SK-N-SH (cell line): ENCODE measurements around the gene ASPG. TPM values are rescaled to one million over a fixed set of nuclear protein-coding genes. Genes with fewer than 3 reads are reported as not detected.
A peak's percentile ranks its signal among the peaks of the same experiment; 100 is the strongest.

ENCODE experiments used
- CTCF ChIA-PET: fragments of 300-600, 350-600 bp; formaldehyde crosslinking; extraction: SDS; loops from one replicate; lab custom pipeline; 2021; lab: Yijun Ruan, JAX
- POLR2A ChIA-PET: fragments of 350-600 bp; sonication (Branson Sonifier 250); formaldehyde crosslinking; extraction: SDS; loops from one replicate; lab custom pipeline; 2020; ENCODE audit warnings: antibody characterized with exemption, inconsistent platforms; lab: Yijun Ruan, JAX
- DNase-seq: peaks from one replicate; pipeline ENCODE4 v3.0.0; 2012
- H2AFZ ChIP-seq: fragments of 200-600 bp; sonication (generic); 2 replicates; pipeline ENCODE4 v1.8.1; 2016; ENCODE audit warnings: antibody characterized with exemption, mild to moderate bottlenecking, low read depth
- H3F3A ChIP-seq: fragments of 200-600 bp; sonication (generic); replicated peaks from 2 replicates; pipeline ENCODE3; 2016; ENCODE audit warnings: antibody characterized with exemption, mild to moderate bottlenecking; ENCODE audit not compliant: insufficient read depth
- H3K27ac ChIP-seq, 2 experiments: fragments of 200-500 bp in 1 of 2; fragments of 200-600 bp in 1 of 2; sonication (Bioruptor generic) in 1 of 2; sonication (generic), shearing (Covaris generic) in 1 of 2; 2 replicates each; pipeline versions ENCODE4 v1.5.1 to v1.6.1; 2014 to 2016; ENCODE audit warnings: low read depth in 2 of 2, inconsistent platforms in 1 of 2, low read length in 1 of 2, mild to moderate bottlenecking in 1 of 2, mixed read lengths in 1 of 2
- H3K27me3 ChIP-seq: fragments of 200-600 bp; sonication (generic), shearing (Covaris generic); 2 replicates; pipeline ENCODE4 v1.6.1; 2016; ENCODE audit warnings: mixed run types; ENCODE audit not compliant: insufficient read depth
- H3K36me3 ChIP-seq, 2 experiments: fragments of 200-500 bp in 1 of 2; fragments of 200-600 bp in 1 of 2; sonication (Bioruptor generic) in 1 of 2; sonication (generic) in 1 of 2; replicated peaks in 1 of 2; 2 replicates each; pipeline versions ENCODE3 to v1.5.1; 2014 to 2016; ENCODE audit warnings: low read length in 1 of 2, mild to moderate bottlenecking in 1 of 2; ENCODE audit not compliant: insufficient read depth in 2 of 2, control insufficient read depth in 1 of 2
- H3K4me1 ChIP-seq, 2 experiments: fragments of 200-500 bp in 1 of 2; fragments of 200-600 bp in 1 of 2; sonication (Bioruptor generic) in 1 of 2; sonication (generic), shearing (Covaris generic) in 1 of 2; 2 replicates each; pipeline versions ENCODE4 v1.5.1 to v1.6.1; 2014 to 2016; ENCODE audit warnings: low read depth in 1 of 2, low read length in 1 of 2, mixed run types in 1 of 2; ENCODE audit not compliant: insufficient read depth in 2 of 2, control insufficient read depth in 1 of 2
- H3K4me2 ChIP-seq: fragments of 200-600 bp; sonication (generic), shearing (Covaris generic); 2 replicates; pipeline ENCODE4 v1.6.1; 2017; ENCODE audit warnings: mixed run types
- H3K4me3 ChIP-seq, 2 experiments: fragments of 200-500 bp in 1 of 2; fragments of 200-600 bp in 1 of 2; sonication (Bioruptor generic) in 1 of 2; sonication (generic), shearing (Covaris generic) in 1 of 2; 2 replicates each; pipeline versions ENCODE4 v1.5.1 to v1.8.1; 2014 to 2016; ENCODE audit warnings: low read depth in 2 of 2, inconsistent platforms in 1 of 2, low read length in 1 of 2, mild to moderate bottlenecking in 1 of 2, mixed read lengths in 1 of 2, moderate library complexity in 1 of 2
- H3K79me2 ChIP-seq: fragments of 200-600 bp; sonication (generic); 2 replicates; pipeline ENCODE4 v1.8.1; 2017; ENCODE audit warnings: mild to moderate bottlenecking; ENCODE audit not compliant: insufficient read depth
- H3K9ac ChIP-seq: fragments of 200-600 bp; sonication (generic); 2 replicates; pipeline ENCODE4 v1.6.1; 2017; ENCODE audit warnings: mixed run types
- H3K9me2 ChIP-seq: fragments of 200-600 bp; sonication (generic); 2 replicates; pipeline ENCODE4 v1.6.1; 2017; ENCODE audit warnings: mixed run types
- H3K9me3 ChIP-seq: fragments of 200-600 bp; sonication (generic); 2 replicates; pipeline ENCODE4 v1.6.1; 2017; ENCODE audit warnings: mixed run types, mild to moderate bottlenecking, moderate library complexity
- H4K20me1 ChIP-seq: fragments of 200-600 bp; sonication (generic); 2 replicates; pipeline ENCODE4 v1.6.1; 2017; ENCODE audit warnings: mild to moderate bottlenecking, mixed run types; ENCODE audit not compliant: insufficient read depth
- CTCF ChIP-seq: fragments of 200-600 bp; sonication (generic); IDR thresholded peaks from 2 replicates; pipeline ENCODE4 v1.6.1; 2017; ENCODE audit warnings: antibody characterized with exemption, mild to moderate bottlenecking, moderate library complexity
- EP300 ChIP-seq, 2 experiments: IDR thresholded peaks; 2 replicates each; pipeline versions ENCODE4 v1.4.0 to v1.6.1; 2012; ENCODE audit warnings: borderline replicate concordance in 1 of 2, low read depth in 1 of 2, low read length in 1 of 2
- EZH2phosphoT487 ChIP-seq: fragments of 200-600 bp; sonication (generic); IDR thresholded peaks from 2 replicates; pipeline ENCODE4 v1.6.1; 2017; ENCODE audit warnings: low read depth, mixed run types, mild to moderate bottlenecking, antibody characterized with exemption, moderate library complexity, borderline replicate concordance
- GABPA ChIP-seq: IDR thresholded peaks from 2 replicates; pipeline ENCODE4 v1.4.0; 2012; ENCODE audit warnings: low read depth, mild to moderate bottlenecking
- GATA2 ChIP-seq: sonication (generic); formaldehyde crosslinking; IDR thresholded peaks from 2 replicates; pipeline ENCODE4 v1.5.0; 2020; ENCODE audit warnings: mild to moderate bottlenecking, missing genetic modification reagents
- IRF3 ChIP-seq: fragments of 150-350 bp; IDR thresholded peaks from 2 replicates; pipeline ENCODE4 v1.6.1; 2016; ENCODE audit warnings: mild to moderate bottlenecking, low read depth, low read length
- JUND ChIP-seq: IDR thresholded peaks from 2 replicates; pipeline ENCODE4 v1.4.0; 2012
- MXI1 ChIP-seq: IDR thresholded peaks from 2 replicates; pipeline ENCODE4 v1.6.1; 2012; ENCODE audit warnings: mild to moderate bottlenecking, low read depth, low read length, improper control_type of control experiment
- NFIC ChIP-seq: IDR thresholded peaks from 2 replicates; pipeline ENCODE4 v1.4.0; 2012; ENCODE audit warnings: borderline replicate concordance
- SMC3 ChIP-seq: IDR thresholded peaks from 2 replicates; pipeline ENCODE4 v1.6.1; 2012; ENCODE audit warnings: low read depth, low read length, improper control_type of control experiment
- TAF1 ChIP-seq: IDR thresholded peaks from 2 replicates; pipeline ENCODE4 v1.6.1; 2012; ENCODE audit warnings: low read depth, mild to moderate bottlenecking, low read length, moderate library complexity, borderline replicate concordance
- TCF12 ChIP-seq: IDR thresholded peaks from 2 replicates; pipeline ENCODE4 v1.4.0; 2012
- TEAD4 ChIP-seq: IDR thresholded peaks from 2 replicates; pipeline ENCODE4 v1.4.0; 2012; ENCODE audit warnings: mild to moderate bottlenecking, borderline replicate concordance; ENCODE audit not compliant: insufficient read depth
- USF1 ChIP-seq: IDR thresholded peaks from 2 replicates; pipeline ENCODE4 v1.4.0; 2012; ENCODE audit warnings: low read depth, borderline replicate concordance
- USF2 ChIP-seq: fragments of 150-350 bp; IDR thresholded peaks from 2 replicates; pipeline ENCODE4 v1.6.1; 2017; ENCODE audit warnings: antibody characterized with exemption, low read length, low read depth, borderline replicate concordance
- YY1 ChIP-seq: IDR thresholded peaks from 2 replicates; pipeline ENCODE4 v1.4.0; 2012; ENCODE audit warnings: low read depth, mild to moderate bottlenecking
- whole genome bisulfite sequencing: methylation state at CpG from one replicate; pipeline ENCODE4 v1.1.6; 2017; ENCODE audit warnings: low lambda C conversion rate; 5-methylcytosine and 5-hydroxymethylcytosine counted together
- polyA plus RNA-seq, 3 experiments: library from polyadenylated mRNA; depleted of rRNA; stranded (reverse); fragments of >200 nt; gene quantifications; 2 replicates each; pipeline ENCODE4 v1.2.3, GENCODE V29; 2012

Gene ASPG
- polyA plus RNA-seq, 1 of the 3 experiments (the other 2 are of a cell fraction): not detected

- H3K9me3 ChIP-seq: no peaks in the 10 kb centered on the region
- no peaks in the 10 kb centered on the region for H3K9me2 ChIP-seq
- peak overlapping the region; percentile 51 to 70; a peak in 3 of 4 replicates for H3K4me3 ChIP-seq
- H3K4me1 ChIP-seq: peaks cover 0 to 49% of the 10 kb centered on the region in 2 experiments; a peak in 1 of 4 replicates
- peak overlapping the region in 1 of 2 experiments; percentile 85; a peak in 2 of 4 replicates for H3K27ac ChIP-seq
- no peak overlapping the region for H3K9ac ChIP-seq
- 4% methylated on average over 18 of the region's 77 CpGs for WGBS
- H3K79me2 ChIP-seq: no peaks in the 10 kb centered on the region
- peak; percentile 76 for DNase-seq
- POLR2A ChIA-PET: interaction anchor here (0.6 to 1.2 kb wide), 3 partner anchors 87 to 427 kb away, joined by 3 read pairs; no protein-coding TSS in a partner anchor
- H3F3A ChIP-seq: no peaks in the 10 kb centered on the region
- no peak overlapping the region for H2AFZ ChIP-seq
- H4K20me1 ChIP-seq: no peaks in the 10 kb centered on the region
- no peak for TF ChIP-seq USF1
- no peak for TF ChIP-seq YY1
- no peak for TF ChIP-seq MXI1
- no peak for TF ChIP-seq TAF1
- TF ChIP-seq SMC3: no peak
- no peak for TF ChIP-seq USF2
- no peak for TF ChIP-seq IRF3
- no peak for TF ChIP-seq TEAD4
- TF ChIP-seq NFIC: no peak
- TF ChIP-seq EZH2phosphoT487: no peak
- no peak for TF ChIP-seq GABPA
- TF ChIP-seq TCF12: no peak
- no peak for TF ChIP-seq GATA2 (CRISPR knock-in tag)
- TF ChIP-seq EP300 (IDR thresholded peaks at IDR 0.05; ENCODE audit: borderline replicate concordance in 1 of 2, low read depth in 1 of 2, low read length in 1 of 2): no peak
- TF ChIP-seq JUND: no peak
- no peak for TF ChIP-seq CTCF
- peak overlapping the region; percentile 90; the same call in 1 of the 2 replicates for H3K4me2 ChIP-seq
- H3K27me3 ChIP-seq: peaks cover 17% of the 10 kb centered on the region
- H3K36me3 ChIP-seq: no peaks in the 10 kb centered on the region
- CTCF ChIA-PET: interaction anchor here (0.6 to 1.9 kb wide), 25 partner anchors 8 to 507 kb away, joined by 3 to 74 read pairs (median 6); no protein-coding TSS in a partner anchor
These were observed 51.2 kb downstream of the ASPG start for GRCh38 chr14:104136472-104137296.
